Measurements from ENCODE around the gene GLIS1. TPM values are rescaled to one million over a fixed set of nuclear protein-coding genes. Genes with fewer than 3 reads are reported as not detected.
"Not testable (repeated sequence)": the region's sequence is repeated elsewhere in the genome, so short reads cannot be mapped to it uniquely, and the experiment has no call there.

Gene GLIS1
- total RNA-seq, 1 experiment from 2014 or later: 0.39 TPM

DNA sequence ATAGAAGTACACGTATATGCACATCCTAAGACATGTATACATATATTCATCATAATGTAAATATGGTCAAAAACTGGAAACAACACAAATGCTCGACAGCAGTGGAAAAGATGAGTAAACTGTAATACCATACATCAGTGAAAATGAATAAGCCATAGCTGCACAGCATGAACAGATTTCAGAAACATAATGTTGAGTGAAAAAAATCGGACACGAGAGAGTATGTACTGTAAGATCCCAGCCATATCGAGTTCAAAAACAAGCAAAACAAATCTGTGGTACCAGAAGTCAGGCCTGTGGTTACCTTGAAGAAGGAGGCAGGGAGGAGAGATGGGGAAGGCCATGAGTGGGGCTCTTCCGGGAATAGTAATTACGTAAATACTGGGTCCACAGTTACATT is 90.4 kb downstream of the GLIS1 start (continued):
- TF ChIP-seq, protein P1, sequence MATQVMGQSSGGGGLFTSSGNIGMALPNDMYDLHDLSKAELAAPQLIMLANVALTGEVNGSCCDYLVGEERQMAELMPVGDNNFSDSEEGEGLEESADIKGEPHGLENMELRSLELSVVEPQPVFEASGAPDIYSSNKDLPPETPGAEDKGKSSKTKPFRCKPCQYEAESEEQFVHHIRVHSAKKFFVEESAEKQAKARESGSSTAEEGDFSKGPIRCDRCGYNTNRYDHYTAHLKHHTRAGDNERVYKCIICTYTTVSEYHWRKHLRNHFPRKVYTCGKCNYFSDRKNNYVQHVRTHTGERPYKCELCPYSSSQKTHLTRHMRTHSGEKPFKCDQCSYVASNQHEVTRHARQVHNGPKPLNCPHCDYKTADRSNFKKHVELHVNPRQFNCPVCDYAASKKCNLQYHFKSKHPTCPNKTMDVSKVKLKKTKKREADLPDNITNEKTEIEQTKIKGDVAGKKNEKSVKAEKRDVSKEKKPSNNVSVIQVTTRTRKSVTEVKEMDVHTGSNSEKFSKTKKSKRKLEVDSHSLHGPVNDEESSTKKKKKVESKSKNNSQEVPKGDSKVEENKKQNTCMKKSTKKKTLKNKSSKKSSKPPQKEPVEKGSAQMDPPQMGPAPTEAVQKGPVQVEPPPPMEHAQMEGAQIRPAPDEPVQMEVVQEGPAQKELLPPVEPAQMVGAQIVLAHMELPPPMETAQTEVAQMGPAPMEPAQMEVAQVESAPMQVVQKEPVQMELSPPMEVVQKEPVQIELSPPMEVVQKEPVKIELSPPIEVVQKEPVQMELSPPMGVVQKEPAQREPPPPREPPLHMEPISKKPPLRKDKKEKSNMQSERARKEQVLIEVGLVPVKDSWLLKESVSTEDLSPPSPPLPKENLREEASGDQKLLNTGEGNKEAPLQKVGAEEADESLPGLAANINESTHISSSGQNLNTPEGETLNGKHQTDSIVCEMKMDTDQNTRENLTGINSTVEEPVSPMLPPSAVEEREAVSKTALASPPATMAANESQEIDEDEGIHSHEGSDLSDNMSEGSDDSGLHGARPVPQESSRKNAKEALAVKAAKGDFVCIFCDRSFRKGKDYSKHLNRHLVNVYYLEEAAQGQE (IDR thresholded peaks at IDR 0.05; ENCODE audit: low read depth): no peak
- no peak for TF ChIP-seq YY1 (IDR thresholded peaks at IDR 0.05; ENCODE audit: extremely low read depth, insufficient replicate concordance, low read depth, low read length)
- no peak for TF ChIP-seq EGR1 (IDR thresholded peaks at IDR 0.05; ENCODE audit: low read depth)
- no peak for TF ChIP-seq SIN3A (IDR thresholded peaks at IDR 0.05; ENCODE audit: low read depth)

GRCh38 chr1:53647915-53648314 is 91.0 kb downstream of the GLIS1 start:
- POLR2A ChIA-PET; H3K4me2 ChIP-seq (ENCODE audit: low read length); intact Hi-C loops (cut with micrococcal nuclease); BruUV-seq (replicated peaks); H4K20me1 ChIP-seq (ENCODE audit: insufficient read depth); H3K36me3 ChIP-seq (ENCODE audit: control insufficient read depth in 1 of 2, insufficient read depth in 2 of 2, low read length in 2 of 2); CTCF ChIA-PET; H2AFZ ChIP-seq (ENCODE audit: low read depth, low read length, poor library complexity, severe bottlenecking); H3K9me2 ChIP-seq (ENCODE audit: insufficient read depth); H3K9me3 ChIP-seq (ENCODE audit: control insufficient read depth in 1 of 2, insufficient read depth in 1 of 2, low read depth in 1 of 2, low read length in 2 of 2); H3K27ac ChIP-seq (ENCODE audit: low read depth, low read length); ATAC-seq; H3K79me2 ChIP-seq (ENCODE audit: insufficient read depth, low read length); H3K9ac ChIP-seq (ENCODE audit: low read length); H3K4me3 ChIP-seq (replicated peaks in 1 of 2; ENCODE audit: low read depth in 1 of 2, low read length in 2 of 2); DNase-seq (ENCODE audit: low read depth, low spot score); RAD21 ChIA-PET (ENCODE audit: low non-redundant PET in 1 of 2, low total read pairs in 2 of 2, uncharacterized antibody in 2 of 2, unreplicated experiment in 2 of 2); H3K4me1 ChIP-seq (ENCODE audit: control insufficient read depth in 1 of 2, insufficient read depth in 2 of 2, low read length in 2 of 2): not testable (repeated sequence)
- H3K27me3 ChIP-seq (ENCODE audit: insufficient read depth, low read length): peaks cover 32% of the 10 kb centered on the region

- Histone ChIP-seq H3K4me3 (replicated peaks in 1 of 2; ENCODE audit: low read depth in 1 of 2, low read length in 2 of 2) (no peak overlapping the region), H4K20me1 (ENCODE audit: insufficient read depth) (no peaks in the 10 kb centered on the region), H3K4me2 (ENCODE audit: low read length) (no peak overlapping the region), H3K36me3 (ENCODE audit: control insufficient read depth in 1 of 2, insufficient read depth in 2 of 2, low read length in 2 of 2) (no peaks in the 10 kb centered on the region), H3K27ac (ENCODE audit: low read depth, low read length) (no peak overlapping the region), H3K27me3 (ENCODE audit: insufficient read depth, low read length) (peaks cover 32% of the 10 kb centered on the region), H2AFZ (ENCODE audit: low read depth, low read length, poor library complexity, severe bottlenecking) (no peak overlapping the region), H3K9me2 (ENCODE audit: insufficient read depth) (no peaks in the 10 kb centered on the region), H3K79me2 (ENCODE audit: insufficient read depth, low read length) (no peaks in the 10 kb centered on the region), H3K4me1 (ENCODE audit: control insufficient read depth in 1 of 2, insufficient read depth in 2 of 2, low read length in 2 of 2) (peaks cover 0 to 4% of the 10 kb centered on the region in 2 experiments; a peak in 1 of 4 replicates), H3K9me3 (ENCODE audit: control insufficient read depth in 1 of 2, insufficient read depth in 1 of 2, low read depth in 1 of 2, low read length in 2 of 2) (no peaks in the 10 kb centered on the region), H3K9ac (ENCODE audit: low read length) (no peak overlapping the region)
- BruUV-seq (replicated peaks): no TSS peak
- ChIA-PET RAD21 (ENCODE audit: low non-redundant PET in 1 of 2, low total read pairs in 2 of 2, uncharacterized antibody in 2 of 2, unreplicated experiment in 2 of 2) (no interaction called here), CTCF (no interaction called here), POLR2A (no interaction called here)
- DNase-seq (ENCODE audit: low read depth, low spot score) (no peak), ATAC-seq (no peak)
- intact Hi-C loops (cut with micrococcal nuclease): no loop called here
- TF ChIP-seq ATF3 (IDR thresholded peaks at IDR 0.05) (no peak), EZH2 (IDR thresholded peaks at IDR 0.05) (no peak), SRF (IDR thresholded peaks at IDR 0.05; ENCODE audit: low read depth) (no peak), CEBPB (IDR thresholded peaks at IDR 0.05; ENCODE audit: low read depth) (no peak), CBX3 (IDR thresholded peaks at IDR 0.05; ENCODE audit: low read depth) (no peak), EGR1 (IDR thresholded peaks at IDR 0.05; ENCODE audit: low read depth) (no peak)
- TF ChIP-seq, protein P1 (IDR thresholded peaks at IDR 0.05; ENCODE audit: low read depth): no peak
These were observed 92.2 kb downstream of the GLIS1 start for GRCh38 chr1:53646732-53647131.
